ENCODE results near the gene C8G. TPM values are rescaled to one million over a fixed set of nuclear protein-coding genes. Genes with fewer than 3 reads are reported as not detected.
A peak's percentile ranks its signal among the peaks of the same experiment; 100 is the strongest.

The C8G gene
- total and polyA plus RNA-seq, 2 of the 8 experiments (the other 6 are each of a cell fraction or from before 2014, with no cell fraction given), result 0.62 to 0.80 TPM

GRCh38 chr9:136953771-136954269 is 8.8 kb downstream of the C8G start:
- Histone ChIP-seq H2BK12ac (ENCODE audit: low read depth, low read length) (no peak overlapping the region), H3K14ac (ENCODE audit: insufficient read length) (no peak overlapping the region), H4K8ac (ENCODE audit: extremely low read depth, insufficient read depth, low read length) (peak overlapping the region; percentile 25; the same call in 1 of the 2 replicates), H3K36me3 (ENCODE audit: control insufficient read depth in 2 of 4, insufficient read depth in 4 of 4, low read length in 3 of 4) (no peaks in the 10 kb centered on the region), H3K4me2 (ENCODE audit: insufficient read depth in 1 of 2, low read depth in 2 of 2, low read length in 2 of 2) (no peak overlapping the region), H3K4me3 (ENCODE audit: extremely low read depth in 1 of 4, insufficient read depth in 2 of 4, low read depth in 3 of 4, low read length in 4 of 4) (no peak overlapping the region), H3K4ac (replicated peaks; ENCODE audit: insufficient read length, low read depth, low read length) (no peak overlapping the region), H4K20me1 (replicated peaks in 1 of 2; ENCODE audit: control insufficient read depth in 1 of 2, insufficient read depth in 2 of 2, low read length in 2 of 2) (peaks cover 0 to 6% of the 10 kb centered on the region in 2 experiments), H3K79me1 (ENCODE audit: low read depth, low read length) (no peaks in the 10 kb centered on the region), H2BK5ac (ENCODE audit: low read depth, low read length) (no peak overlapping the region; the same call in none of the 2 replicates), H3K23me2 (ENCODE audit: low read depth, low read length) (peaks cover 15% of the 10 kb centered on the region; the same call in 1 of the 2 replicates), H4K91ac (replicated peaks; ENCODE audit: insufficient read length, low read length) (no peak overlapping the region), H3K4me1 (replicated peaks in 1 of 4; ENCODE audit: control insufficient read depth in 3 of 4, insufficient read depth in 4 of 4, low read length in 3 of 4) (peaks cover 0 to 9% (median 6%) of the 10 kb centered on the region in 4 experiments; a peak in 5 of 7 replicates), H2BK20ac (ENCODE audit: low read length) (no peak overlapping the region), H3K27ac (ENCODE audit: low read depth, low read length) (no peak overlapping the region), H2AFZ (ENCODE audit: low read length) (no peak overlapping the region), H3K27me3 (replicated peaks in 1 of 4; ENCODE audit: control insufficient read depth in 3 of 4, extremely low read depth in 1 of 4, insufficient read depth in 3 of 4, low read length in 3 of 4) (no peaks in the 10 kb centered on the region), H2AK5ac (ENCODE audit: low read depth, low read length) (no peak overlapping the region), H4K5ac (ENCODE audit: insufficient read length, low read depth, low read length) (no peak overlapping the region), H2BK120ac (replicated peaks; ENCODE audit: low read depth, low read length) (no peak overlapping the region), H3K9ac (replicated peaks in 1 of 4; ENCODE audit: extremely low read depth in 1 of 4, low read depth in 3 of 4, low read length in 3 of 4) (no peak overlapping the region), H3K79me2 (ENCODE audit: control insufficient read depth in 1 of 2, insufficient read depth in 2 of 2, low read length in 2 of 2) (no peaks in the 10 kb centered on the region), H3K18ac (ENCODE audit: extremely low read depth, low read length) (no peak overlapping the region; the same call in 1 of the 2 replicates), H2BK15ac (ENCODE audit: low read length) (no peak overlapping the region; the same call in 1 of the 2 replicates), H3K9me3 (ENCODE audit: insufficient read depth in 2 of 2, low read depth in 1 of 2, low read length in 1 of 2) (no peaks in the 10 kb centered on the region), H3K23ac (ENCODE audit: insufficient read length) (no peak overlapping the region), H3K56ac (replicated peaks; ENCODE audit: insufficient read length, low read depth, low read length) (no peak overlapping the region)
- CTCF ChIA-PET (ENCODE audit: partially characterized antibody), result interaction anchor here (0.8 to 5.2 kb wide), 5 partner anchors 8 to 165 kb away, joined by 3 to 21 read pairs (median 3); partner anchors contain the start of gene C8G
- FAIRE-seq, result no peak
- TF ChIP-seq SIRT6 (IDR thresholded peaks at IDR 0.05; ENCODE audit: low read length), result no peak
- no peak for TF ChIP-seq SIX5 (IDR thresholded peaks at IDR 0.05; ENCODE audit: low read depth, low read length)
- TF ChIP-seq CHD1 (IDR thresholded peaks at IDR 0.05; ENCODE audit: low read depth, low read length), result no peak
- TF ChIP-seq CHD2 (IDR thresholded peaks at IDR 0.05; ENCODE audit: low read length), result no peak
- no peak for TF ChIP-seq RBBP5 (IDR thresholded peaks at IDR 0.05; ENCODE audit: borderline replicate concordance, low read depth, low read length)
- DNase-seq (ENCODE audit: low read depth in 1 of 2, low spot score in 2 of 2), result no peak
- WGBS, 2 experiments (ENCODE audit: extremely low coverage in 1 of 2, insufficient coverage in 1 of 2, insufficient read length in 1 of 2, insufficient replicate concordance in 2 of 2, low coverage in 1 of 2, low lambda C conversion rate in 2 of 2, missing lambda C conversion rate in 1 of 2), result 66% methylated on average over 3 of the region's 19 CpGs; no CpG with 5 or more reads in 1 of the 2 experiments
- POLR2A ChIA-PET (ENCODE audit: partially characterized antibody), result no interaction called here
